ENCODE measurements around the gene YAE1. TPM values are rescaled to one million over a fixed set of nuclear protein-coding genes. Genes with fewer than 3 reads are reported as not detected.

YAE1 gene
- total RNA-seq, 1 experiment from 2014 or later = 20.9 TPM

DNA sequence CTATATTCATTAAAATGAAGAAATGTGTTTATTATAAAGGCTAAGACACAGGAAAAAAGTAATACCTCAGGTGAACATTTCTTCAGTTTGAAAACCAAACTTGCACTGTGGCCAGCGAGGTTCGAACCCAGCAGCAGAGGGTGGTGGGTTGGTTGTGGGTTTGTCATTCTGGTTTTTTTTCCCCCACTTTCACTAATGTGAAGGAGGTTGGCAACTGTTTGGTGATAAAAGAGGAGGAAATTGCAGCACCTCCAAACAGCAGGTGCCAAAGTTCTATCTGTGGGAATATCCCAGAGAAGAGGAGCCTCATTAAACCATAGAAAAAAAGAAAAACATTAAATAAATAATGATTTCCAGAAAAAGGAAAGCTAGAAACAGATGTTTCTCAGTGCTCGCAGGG is 36.6 kb upstream of the YAE1 start:
- Histone ChIP-seq H3K27ac (ENCODE audit: low read length) (no peak overlapping the region), H4K20me1 (ENCODE audit: insufficient read depth, low read depth, low read length) (no peaks in the 10 kb centered on the region), H3K36me3 (ENCODE audit: insufficient read depth, low read length) (no peaks in the 10 kb centered on the region), H3K27me3 (ENCODE audit: low read length) (no peaks in the 10 kb centered on the region), H3K79me2 (ENCODE audit: low read length) (no peaks in the 10 kb centered on the region), H3K4me1 (ENCODE audit: low read length) (no peaks in the 10 kb centered on the region), H3K9ac (ENCODE audit: low read length) (no peak overlapping the region), H3K4me3 (ENCODE audit: low read length) (no peak overlapping the region), H3K9me2 (replicated peaks; ENCODE audit: insufficient read depth, low read length) (no peaks in the 10 kb centered on the region), H2AFZ (ENCODE audit: low read length) (no peak overlapping the region), H3K4me2 (ENCODE audit: low read depth, low read length, poor library complexity, severe bottlenecking) (no peak overlapping the region), H3K9me3 (ENCODE audit: low read length) (no peaks in the 10 kb centered on the region)
- DNase-seq = no peak

DNA sequence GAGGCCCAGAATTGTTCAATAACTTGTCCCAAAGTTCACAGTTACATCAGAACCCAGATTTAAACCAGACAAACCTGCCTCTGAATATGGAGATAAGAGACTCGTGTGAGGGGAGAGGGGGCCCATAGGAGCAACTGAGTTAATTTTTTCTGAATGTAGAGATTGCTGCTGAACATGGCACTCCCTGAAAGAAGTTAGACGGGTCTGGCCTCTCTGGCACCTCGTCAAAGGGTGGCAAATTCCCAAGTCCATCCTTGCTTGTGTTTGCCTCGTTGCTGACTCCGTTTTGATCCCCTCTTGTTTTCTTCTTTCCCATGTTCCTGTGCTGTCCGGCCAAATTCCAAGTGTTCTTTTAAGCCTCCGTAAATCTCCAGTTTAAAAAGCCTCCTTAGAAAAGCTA is 35.2 kb upstream of the YAE1 start:
- H3K9ac ChIP-seq (ENCODE audit: low read length) = no peak overlapping the region
- H3K79me2 ChIP-seq (ENCODE audit: low read length) = no peaks in the 10 kb centered on the region
- no peaks in the 10 kb centered on the region for H3K27me3 ChIP-seq (ENCODE audit: low read length)
- H3K4me1 ChIP-seq (ENCODE audit: low read length) = no peaks in the 10 kb centered on the region
- no peak overlapping the region for H3K4me2 ChIP-seq (ENCODE audit: low read depth, low read length, poor library complexity, severe bottlenecking)
- H3K27ac ChIP-seq (ENCODE audit: low read length) = no peak overlapping the region
- no peak for DNase-seq
- H3K36me3 ChIP-seq (ENCODE audit: insufficient read depth, low read length) = no peaks in the 10 kb centered on the region
- no peaks in the 10 kb centered on the region for H3K9me3 ChIP-seq (ENCODE audit: low read length)
- H3K9me2 ChIP-seq (replicated peaks; ENCODE audit: insufficient read depth, low read length) = no peaks in the 10 kb centered on the region
- no peak overlapping the region for H3K4me3 ChIP-seq (ENCODE audit: low read length)
- no peaks in the 10 kb centered on the region for H4K20me1 ChIP-seq (ENCODE audit: insufficient read depth, low read depth, low read length)
- no peak overlapping the region for H2AFZ ChIP-seq (ENCODE audit: low read length)

DNA sequence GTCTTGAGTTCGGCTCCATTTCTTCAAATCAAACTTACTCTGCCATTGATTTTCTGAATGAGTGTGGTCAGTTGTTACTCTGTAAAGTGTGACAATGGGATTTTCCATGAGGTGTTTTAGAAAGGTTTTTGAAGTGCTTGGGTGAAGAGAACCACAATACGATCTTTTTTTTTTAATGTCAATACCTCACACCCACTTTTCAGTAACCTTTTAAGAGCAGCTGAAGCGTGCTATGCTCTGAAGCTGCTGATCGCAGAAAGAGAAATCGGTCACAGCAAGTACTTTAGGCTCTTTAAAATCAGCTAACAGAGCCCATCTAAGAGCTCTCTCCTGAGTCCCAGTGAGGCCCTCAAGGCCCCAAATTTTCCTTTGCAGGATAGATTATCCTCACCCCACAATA is 34.4 kb upstream of the YAE1 start:
- H3K9me3 ChIP-seq (ENCODE audit: low read length) = no peaks in the 10 kb centered on the region
- no peak overlapping the region for H3K4me2 ChIP-seq (ENCODE audit: low read depth, low read length, poor library complexity, severe bottlenecking)

DNA sequence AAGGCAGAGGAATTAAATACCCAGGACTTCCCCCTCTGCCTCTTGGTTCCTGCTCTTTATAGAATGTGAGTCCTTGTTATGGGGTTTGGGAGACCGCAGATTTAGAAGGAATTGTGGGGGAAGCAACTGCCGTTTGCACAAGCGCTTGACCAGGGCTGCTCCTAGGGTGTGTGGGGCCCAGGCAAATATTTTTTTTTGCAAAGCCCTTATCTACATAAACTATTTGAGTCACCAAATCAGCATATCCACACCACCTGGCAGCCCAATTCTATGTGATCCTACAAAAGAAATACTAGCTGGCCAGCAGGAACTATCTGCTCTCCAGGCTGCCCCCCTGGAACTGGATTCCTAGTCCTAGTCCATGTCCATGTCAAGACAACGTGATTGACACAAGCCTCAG is 33.4 kb upstream of the YAE1 start:
- H3K79me2 ChIP-seq (ENCODE audit: low read length) = no peaks in the 10 kb centered on the region
- H3K9me3 ChIP-seq (ENCODE audit: low read length) = no peaks in the 10 kb centered on the region
- H4K20me1 ChIP-seq (ENCODE audit: insufficient read depth, low read depth, low read length) = no peaks in the 10 kb centered on the region
- H3K9ac ChIP-seq (ENCODE audit: low read length) = no peak overlapping the region
- H3K4me2 ChIP-seq (ENCODE audit: low read depth, low read length, poor library complexity, severe bottlenecking) = no peak overlapping the region
- no peak for DNase-seq
- no peak overlapping the region for H3K27ac ChIP-seq (ENCODE audit: low read length)
- H3K36me3 ChIP-seq (ENCODE audit: insufficient read depth, low read length) = no peaks in the 10 kb centered on the region
- no peak overlapping the region for H3K4me3 ChIP-seq (ENCODE audit: low read length)
- no peaks in the 10 kb centered on the region for H3K9me2 ChIP-seq (replicated peaks; ENCODE audit: insufficient read depth, low read length)
- H2AFZ ChIP-seq (ENCODE audit: low read length) = no peak overlapping the region
- H3K27me3 ChIP-seq (ENCODE audit: low read length) = no peaks in the 10 kb centered on the region
- no peaks in the 10 kb centered on the region for H3K4me1 ChIP-seq (ENCODE audit: low read length)

More for the DNA sequence above, 34.4 kb upstream of the YAE1 start:
- Histone ChIP-seq H3K4me1 (ENCODE audit: low read length) (no peaks in the 10 kb centered on the region), H3K27ac (ENCODE audit: low read length) (no peak overlapping the region), H3K9ac (ENCODE audit: low read length) (no peak overlapping the region), H2AFZ (ENCODE audit: low read length) (no peak overlapping the region), H3K4me3 (ENCODE audit: low read length) (no peak overlapping the region), H3K36me3 (ENCODE audit: insufficient read depth, low read length) (no peaks in the 10 kb centered on the region), H3K27me3 (ENCODE audit: low read length) (no peaks in the 10 kb centered on the region), H3K9me2 (replicated peaks; ENCODE audit: insufficient read depth, low read length) (no peaks in the 10 kb centered on the region), H4K20me1 (ENCODE audit: insufficient read depth, low read depth, low read length) (no peaks in the 10 kb centered on the region), H3K79me2 (ENCODE audit: low read length) (no peaks in the 10 kb centered on the region)
- DNase-seq = no peak

DNA sequence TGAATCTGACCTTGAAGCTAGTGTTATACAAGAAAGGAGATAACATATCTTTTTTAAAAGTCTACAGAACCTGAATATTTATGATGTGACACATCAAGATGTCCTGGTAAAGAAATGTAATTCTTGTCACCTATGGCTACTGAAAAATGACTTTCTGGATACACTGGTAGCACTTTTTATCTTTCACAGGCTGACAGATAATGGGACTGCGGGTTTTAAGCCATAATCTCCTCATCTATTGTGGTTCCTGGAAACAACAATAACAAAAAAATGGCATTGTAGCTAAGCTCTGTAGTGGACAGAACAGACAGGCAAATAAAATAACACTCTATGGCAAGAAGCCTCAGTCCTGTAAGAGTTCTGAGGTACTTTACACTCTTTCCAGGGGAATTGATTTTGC is 31.6 kb upstream of the YAE1 start:
- Histone ChIP-seq H3K4me1 (ENCODE audit: low read length) (no peaks in the 10 kb centered on the region), H2AFZ (ENCODE audit: low read length) (no peak overlapping the region), H3K79me2 (ENCODE audit: low read length) (no peaks in the 10 kb centered on the region), H3K36me3 (ENCODE audit: insufficient read depth, low read length) (no peaks in the 10 kb centered on the region), H3K27me3 (ENCODE audit: low read length) (no peaks in the 10 kb centered on the region), H4K20me1 (ENCODE audit: insufficient read depth, low read depth, low read length) (no peaks in the 10 kb centered on the region), H3K9me2 (replicated peaks; ENCODE audit: insufficient read depth, low read length) (no peaks in the 10 kb centered on the region), H3K4me2 (ENCODE audit: low read depth, low read length, poor library complexity, severe bottlenecking) (no peak overlapping the region), H3K4me3 (ENCODE audit: low read length) (no peak overlapping the region), H3K9me3 (ENCODE audit: low read length) (no peaks in the 10 kb centered on the region), H3K27ac (ENCODE audit: low read length) (no peak overlapping the region), H3K9ac (ENCODE audit: low read length) (no peak overlapping the region)
- DNase-seq = no peak

DNA sequence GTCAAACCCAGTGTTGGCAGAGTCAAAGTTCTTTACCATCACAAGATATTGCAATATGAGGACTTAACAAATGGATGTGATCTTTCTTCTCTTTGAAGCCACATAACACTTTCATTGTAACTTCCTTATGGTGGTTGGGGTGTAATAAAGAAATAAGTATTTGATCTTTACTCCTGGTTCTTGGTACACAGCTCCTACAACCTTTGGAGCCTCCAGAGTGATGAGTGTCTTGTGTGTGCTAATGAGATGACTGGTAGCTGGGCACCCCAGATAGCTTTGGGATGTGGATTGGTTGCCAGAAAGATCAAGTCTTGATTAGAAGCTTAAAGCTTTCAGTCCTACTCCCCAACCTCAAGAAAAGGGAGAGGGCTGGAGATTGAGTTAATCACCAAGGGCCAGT is 31.1 kb upstream of the YAE1 start:
- no peak overlapping the region for H3K4me2 ChIP-seq (ENCODE audit: low read depth, low read length, poor library complexity, severe bottlenecking)
- H3K9me3 ChIP-seq (ENCODE audit: low read length) = no peaks in the 10 kb centered on the region
- no peak overlapping the region for H3K27ac ChIP-seq (ENCODE audit: low read length)
- no peaks in the 10 kb centered on the region for H3K27me3 ChIP-seq (ENCODE audit: low read length)
- no peak overlapping the region for H2AFZ ChIP-seq (ENCODE audit: low read length)
- no peak for DNase-seq
- H3K79me2 ChIP-seq (ENCODE audit: low read length) = no peaks in the 10 kb centered on the region
- H3K4me3 ChIP-seq (ENCODE audit: low read length) = no peak overlapping the region
- no peaks in the 10 kb centered on the region for H3K4me1 ChIP-seq (ENCODE audit: low read length)
- H3K9me2 ChIP-seq (replicated peaks; ENCODE audit: insufficient read depth, low read length) = no peaks in the 10 kb centered on the region
- no peak overlapping the region for H3K9ac ChIP-seq (ENCODE audit: low read length)
- no peaks in the 10 kb centered on the region for H3K36me3 ChIP-seq (ENCODE audit: insufficient read depth, low read length)
- H4K20me1 ChIP-seq (ENCODE audit: insufficient read depth, low read depth, low read length) = no peaks in the 10 kb centered on the region

DNA sequence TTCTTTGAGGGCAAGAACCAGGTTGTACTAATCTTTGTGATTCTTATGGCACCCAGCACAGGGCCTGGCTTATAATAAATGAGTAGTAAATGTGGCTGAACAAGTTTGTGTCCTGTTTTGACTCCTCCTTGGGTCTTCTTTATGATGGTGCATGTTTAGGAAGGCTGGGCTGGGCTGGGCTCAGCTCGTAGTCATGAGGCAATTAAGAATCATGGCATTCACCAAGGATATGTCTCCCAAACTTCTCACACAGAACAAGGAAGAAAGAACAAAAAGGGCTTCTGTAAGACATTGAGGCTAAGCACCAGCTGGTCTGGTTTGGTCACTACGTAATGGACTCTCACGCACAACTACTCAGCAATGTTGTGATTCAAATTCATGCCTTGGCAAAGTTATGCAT is 30.5 kb upstream of the YAE1 start:
- no peaks in the 10 kb centered on the region for H3K27me3 ChIP-seq (ENCODE audit: low read length)
- no peak overlapping the region for H2AFZ ChIP-seq (ENCODE audit: low read length)
- no peaks in the 10 kb centered on the region for H3K79me2 ChIP-seq (ENCODE audit: low read length)
- H3K4me2 ChIP-seq (ENCODE audit: low read depth, low read length, poor library complexity, severe bottlenecking) = no peak overlapping the region
- H3K27ac ChIP-seq (ENCODE audit: low read length) = no peak overlapping the region
- no peaks in the 10 kb centered on the region for H3K36me3 ChIP-seq (ENCODE audit: insufficient read depth, low read length)
- no peaks in the 10 kb centered on the region for H3K4me1 ChIP-seq (ENCODE audit: low read length)
- H3K9ac ChIP-seq (ENCODE audit: low read length) = no peak overlapping the region
- H3K9me2 ChIP-seq (replicated peaks; ENCODE audit: insufficient read depth, low read length) = no peaks in the 10 kb centered on the region
- no peak overlapping the region for H3K4me3 ChIP-seq (ENCODE audit: low read length)
- no peaks in the 10 kb centered on the region for H3K9me3 ChIP-seq (ENCODE audit: low read length)
- no peak for DNase-seq
- no peaks in the 10 kb centered on the region for H4K20me1 ChIP-seq (ENCODE audit: insufficient read depth, low read depth, low read length)

DNA sequence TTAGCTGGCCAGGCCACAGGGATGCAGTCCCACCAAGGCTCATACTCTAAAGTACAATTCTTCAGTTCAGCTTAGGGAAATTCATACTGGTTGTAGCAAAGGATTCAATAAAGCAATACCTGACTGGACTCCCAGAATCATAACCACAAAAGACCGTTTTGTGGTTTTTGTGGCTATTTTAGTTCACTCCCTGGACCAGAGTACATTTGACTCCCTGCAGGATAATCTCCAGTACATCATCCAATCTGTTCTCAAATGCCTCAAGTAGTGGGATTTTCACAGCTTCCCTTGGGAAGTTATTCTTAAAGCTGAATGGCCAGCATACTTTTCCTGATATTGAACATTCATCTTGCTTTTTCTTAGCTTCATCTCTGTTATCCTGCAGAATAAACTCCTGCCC is 29.3 kb upstream of the YAE1 start:
- H3K79me2 ChIP-seq (ENCODE audit: low read length) = no peaks in the 10 kb centered on the region
- no peak overlapping the region for H3K27ac ChIP-seq (ENCODE audit: low read length)
- H2AFZ ChIP-seq (ENCODE audit: low read length) = no peak overlapping the region
- no peak overlapping the region for H3K4me2 ChIP-seq (ENCODE audit: low read depth, low read length, poor library complexity, severe bottlenecking)
- H3K4me1 ChIP-seq (ENCODE audit: low read length) = no peaks in the 10 kb centered on the region
- no peaks in the 10 kb centered on the region for H3K9me3 ChIP-seq (ENCODE audit: low read length)
- no peak for DNase-seq
- H4K20me1 ChIP-seq (ENCODE audit: insufficient read depth, low read depth, low read length) = no peaks in the 10 kb centered on the region
- H3K9me2 ChIP-seq (replicated peaks; ENCODE audit: insufficient read depth, low read length) = no peaks in the 10 kb centered on the region
- H3K36me3 ChIP-seq (ENCODE audit: insufficient read depth, low read length) = no peaks in the 10 kb centered on the region
- H3K9ac ChIP-seq (ENCODE audit: low read length) = no peak overlapping the region
- H3K27me3 ChIP-seq (ENCODE audit: low read length) = no peaks in the 10 kb centered on the region
- no peak overlapping the region for H3K4me3 ChIP-seq (ENCODE audit: low read length)

DNA sequence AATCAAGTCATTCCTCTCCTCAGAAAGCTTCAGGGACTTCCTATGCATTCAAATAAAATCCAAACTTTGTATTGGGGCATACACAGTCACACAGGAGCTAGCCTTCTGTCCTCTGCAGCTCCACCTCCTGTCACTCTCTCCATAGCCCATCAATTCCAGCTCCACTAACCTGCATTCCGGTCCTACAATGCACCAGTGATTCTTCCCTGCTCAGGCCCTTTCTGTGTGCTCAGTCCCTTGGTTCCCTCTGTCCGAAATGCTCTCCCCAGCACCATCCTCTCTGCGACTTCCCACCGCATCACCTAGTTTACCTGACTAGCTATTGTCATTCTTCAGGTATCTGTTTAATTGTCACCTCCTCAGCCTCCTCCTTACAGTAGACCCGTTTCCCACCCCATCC is 26.4 kb upstream of the YAE1 start:
- Histone ChIP-seq H3K36me3 (ENCODE audit: insufficient read depth, low read length) (no peaks in the 10 kb centered on the region), H3K9me2 (replicated peaks; ENCODE audit: insufficient read depth, low read length) (no peaks in the 10 kb centered on the region), H2AFZ (ENCODE audit: low read length) (no peak overlapping the region), H3K27ac (ENCODE audit: low read length) (no peak overlapping the region), H3K9me3 (ENCODE audit: low read length) (no peaks in the 10 kb centered on the region), H3K9ac (ENCODE audit: low read length) (no peak overlapping the region), H3K79me2 (ENCODE audit: low read length) (no peaks in the 10 kb centered on the region), H3K4me3 (ENCODE audit: low read length) (no peak overlapping the region), H3K27me3 (ENCODE audit: low read length) (no peaks in the 10 kb centered on the region), H3K4me1 (ENCODE audit: low read length) (no peaks in the 10 kb centered on the region), H4K20me1 (ENCODE audit: insufficient read depth, low read depth, low read length) (no peaks in the 10 kb centered on the region), H3K4me2 (ENCODE audit: low read depth, low read length, poor library complexity, severe bottlenecking) (no peak overlapping the region)
- no peak for DNase-seq

All from Karpas-422 (cell line).